GM18508 (cell line): Measurements from ENCODE around the gene RBM6.
"Not testable (repeated sequence)": the region's sequence is repeated elsewhere in the genome, so short reads cannot be mapped to it uniquely, and the experiment has no call there.

Source experiments
- ATAC-seq: cut with Tn5 transposase; IDR thresholded peaks from one replicate; pipeline ENCODE4 v1.9.1; 2021; ENCODE audit warnings: moderate number of reproducible peaks; ENCODE audit not compliant: insufficient read depth, unreplicated experiment

The RBM6 gene

DNA sequence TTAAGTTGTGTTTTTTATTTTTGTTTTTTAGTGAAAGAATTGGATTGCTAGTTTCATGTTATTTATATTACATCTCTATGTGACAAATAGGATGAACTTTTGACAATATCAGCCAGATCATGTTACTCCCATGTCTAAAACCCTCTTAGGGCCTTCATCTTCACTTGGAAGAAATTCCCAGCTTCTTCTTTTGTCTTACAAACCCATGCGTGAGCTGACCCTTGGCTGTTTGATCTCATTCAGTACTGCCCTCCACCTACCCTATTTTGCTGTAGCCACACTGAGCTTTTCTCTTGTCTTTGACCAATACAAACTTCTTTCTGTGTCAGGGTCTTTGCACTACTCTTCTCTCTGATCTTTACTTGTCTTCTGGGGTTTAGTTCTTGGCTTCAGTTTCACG is 37.0 kb downstream of the RBM6 start:
- ATAC-seq: no peak

DNA sequence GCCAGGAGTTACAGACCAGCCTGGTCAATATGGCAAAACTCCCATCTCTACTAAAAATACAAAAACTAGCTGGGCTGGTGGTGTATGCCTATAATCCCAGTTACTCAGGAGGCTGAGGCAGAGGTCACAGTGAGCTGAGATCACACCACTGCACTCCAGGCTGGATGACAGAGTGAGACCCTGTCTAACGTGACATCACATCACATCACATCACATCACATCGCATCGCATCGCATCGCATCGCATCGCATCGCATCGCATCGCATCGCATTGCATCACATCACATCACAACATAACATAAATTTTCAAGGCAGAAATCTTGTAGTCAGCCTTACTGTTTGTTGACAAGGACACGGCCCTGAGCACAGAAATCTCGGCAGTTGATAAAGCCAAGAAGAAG is 44.4 kb downstream of the RBM6 start:
- no peak for ATAC-seq

DNA sequence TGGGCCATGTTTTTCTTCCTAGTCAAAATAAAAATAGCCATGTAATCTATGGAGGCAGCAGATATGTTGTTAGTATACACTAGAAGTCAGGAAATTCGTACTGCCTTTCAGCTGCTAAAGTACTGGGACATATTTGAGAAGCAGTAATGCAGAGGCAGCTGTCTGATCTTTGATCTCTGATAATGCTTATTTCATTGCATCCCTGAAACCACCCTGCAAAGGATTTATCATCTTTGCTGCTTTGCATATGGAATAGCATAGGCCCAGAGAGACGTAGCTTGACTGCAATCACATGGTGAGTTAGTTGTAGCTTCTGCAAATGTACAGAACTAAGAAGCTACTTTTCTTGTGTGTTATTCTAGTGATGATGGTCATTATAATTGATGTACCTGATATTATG is 52.4 kb downstream of the RBM6 start:
- no peak for ATAC-seq

DNA sequence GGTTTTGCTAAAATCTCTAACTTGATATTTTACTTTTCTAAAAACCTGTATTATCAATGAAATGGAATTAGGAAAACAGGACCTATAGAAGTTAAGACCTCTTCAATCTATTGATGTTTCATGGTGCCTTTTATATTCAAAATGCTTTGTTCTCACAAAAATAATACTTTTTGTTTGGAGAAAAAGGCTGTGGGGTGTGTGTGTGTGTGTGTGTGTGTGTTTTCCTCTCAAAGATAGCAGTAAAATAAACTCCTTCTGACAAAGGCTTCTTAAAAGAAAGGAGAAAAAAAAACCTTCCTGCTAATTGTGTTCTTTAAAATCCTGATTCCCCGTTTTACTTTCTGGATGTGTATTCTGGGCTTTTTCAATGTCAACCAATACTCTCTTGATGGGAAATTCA is 54.5 kb downstream of the RBM6 start:
- no peak for ATAC-seq

GRCh38 chr3:49996016-49996415 is 56.1 kb downstream of the RBM6 start:
- ATAC-seq: no peak

- no peak for ATAC-seq
Measured at GRCh38 chr3:49997862-49998261, 57.9 kb downstream of the RBM6 start.

GRCh38 chr3:49998326-49998725 is 58.4 kb downstream of the RBM6 start:
- ATAC-seq: no peak

- ATAC-seq: no peak
Measured at GRCh38 chr3:50001511-50001910, 61.6 kb downstream of the RBM6 start.

- no peak for ATAC-seq
Measured at GRCh38 chr3:50003216-50003615, 63.3 kb downstream of the RBM6 start.

GRCh38 chr3:50003824-50004223 is 63.9 kb downstream of the RBM6 start:
- ATAC-seq: no peak

DNA sequence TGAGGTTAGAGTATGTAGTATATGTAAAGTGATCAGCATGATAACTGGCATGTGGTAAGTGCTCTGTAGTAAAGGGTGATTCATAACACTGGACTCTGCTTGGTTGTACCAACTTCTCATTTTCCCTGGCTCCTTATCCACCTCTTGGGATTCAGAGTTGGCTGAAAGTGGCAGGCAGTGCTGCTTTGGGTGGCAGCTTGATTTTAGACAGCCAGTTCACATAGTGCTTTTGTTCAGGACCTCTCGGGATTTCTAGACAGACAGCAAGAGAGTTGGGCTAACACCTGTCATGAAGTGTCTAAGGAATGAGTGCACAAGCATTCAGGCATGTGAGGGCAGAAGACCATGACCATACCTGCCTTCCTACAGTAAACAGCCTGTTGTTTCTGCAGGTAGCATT is 69.0 kb downstream of the RBM6 start:
- ATAC-seq: no peak

DNA sequence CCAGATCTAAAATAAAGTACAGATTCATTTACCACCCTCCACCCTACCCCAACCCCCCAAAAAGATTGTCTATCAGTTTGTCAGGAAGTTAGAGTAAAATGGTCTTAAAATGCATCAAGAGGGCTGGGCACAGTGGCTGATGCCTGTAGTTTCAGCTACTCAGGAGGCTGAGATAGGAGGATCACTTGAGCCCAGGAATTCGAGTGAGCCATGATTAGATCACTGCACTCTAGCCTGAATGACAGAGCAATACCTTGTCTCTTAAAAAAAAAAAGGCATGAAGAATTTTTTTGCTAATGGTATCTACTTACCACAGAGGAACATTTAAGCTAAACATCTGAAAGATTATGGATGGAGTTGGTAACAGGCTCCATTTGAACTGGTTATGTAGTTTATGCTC is 71.0 kb downstream of the RBM6 start:
- no peak for ATAC-seq

DNA sequence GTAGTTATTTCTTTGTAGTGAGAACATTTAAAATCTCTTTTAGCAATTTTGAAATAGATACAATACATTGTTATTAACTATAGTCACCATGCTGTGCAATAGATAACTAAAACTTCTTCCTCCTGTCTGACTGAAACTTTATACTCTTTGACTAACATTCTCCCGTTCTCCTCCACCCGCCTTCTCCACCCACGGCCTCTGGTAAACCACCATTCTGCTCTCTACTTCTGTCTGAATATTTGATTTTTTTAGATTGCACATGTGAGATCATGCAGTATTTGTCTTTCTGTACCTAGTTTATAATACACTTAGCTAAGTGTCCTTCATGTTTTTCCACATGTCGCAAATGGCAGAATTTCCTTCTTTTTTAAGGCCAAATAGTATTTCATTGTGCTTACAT is 76.0 kb downstream of the RBM6 start:
- ATAC-seq: no peak

GRCh38 chr3:50028346-50028745 is 88.4 kb downstream of the RBM6 start:
- no peak for ATAC-seq

GRCh38 chr3:50031201-50031600 is 91.3 kb downstream of the RBM6 start:
- not testable (repeated sequence) for ATAC-seq

DNA sequence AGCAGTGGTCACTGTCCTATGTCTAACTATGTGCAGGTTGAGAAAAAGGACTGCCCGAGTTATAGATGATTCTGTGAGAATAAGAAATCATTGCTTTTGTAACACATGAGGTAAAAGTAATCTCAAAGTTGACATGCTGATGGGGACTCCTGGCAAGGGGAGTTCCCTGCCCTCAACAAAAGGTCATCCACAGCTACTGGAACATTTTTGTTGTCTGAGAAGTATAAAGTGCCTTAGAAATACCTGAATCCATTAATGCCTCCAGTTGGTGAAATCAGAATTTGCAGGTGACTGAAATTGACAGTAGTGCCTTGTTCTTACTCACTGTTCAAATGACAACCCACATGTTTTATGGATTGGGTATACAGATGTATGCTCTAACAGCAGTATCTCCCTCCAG is 105.0 kb downstream of the RBM6 start:
- no peak for ATAC-seq

- no peak for ATAC-seq
Measured at GRCh38 chr3:50047426-50047825, 107.5 kb downstream of the RBM6 start.

DNA sequence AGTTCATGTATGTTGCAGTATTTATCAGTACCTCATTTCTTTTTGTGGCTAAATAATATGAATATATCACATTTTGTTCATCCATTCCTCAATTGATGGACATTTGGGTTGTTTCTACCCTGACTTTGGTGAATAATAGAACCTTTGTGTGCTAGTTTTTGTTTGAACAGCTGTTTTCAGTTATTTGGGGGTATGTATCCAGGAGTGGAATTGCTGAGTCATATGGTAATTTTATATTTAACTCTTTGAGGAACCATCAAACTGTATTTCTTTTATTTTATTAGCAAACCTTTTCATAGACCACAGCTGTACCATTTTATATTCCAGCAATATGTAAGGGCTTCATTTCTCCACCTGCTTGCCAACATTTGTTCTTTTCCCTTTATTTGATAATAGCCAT is 110.4 kb downstream of the RBM6 start:
- ATAC-seq: no peak

GRCh38 chr3:50057756-50058155 is 117.8 kb downstream of the RBM6 start:
- no peak for ATAC-seq

DNA sequence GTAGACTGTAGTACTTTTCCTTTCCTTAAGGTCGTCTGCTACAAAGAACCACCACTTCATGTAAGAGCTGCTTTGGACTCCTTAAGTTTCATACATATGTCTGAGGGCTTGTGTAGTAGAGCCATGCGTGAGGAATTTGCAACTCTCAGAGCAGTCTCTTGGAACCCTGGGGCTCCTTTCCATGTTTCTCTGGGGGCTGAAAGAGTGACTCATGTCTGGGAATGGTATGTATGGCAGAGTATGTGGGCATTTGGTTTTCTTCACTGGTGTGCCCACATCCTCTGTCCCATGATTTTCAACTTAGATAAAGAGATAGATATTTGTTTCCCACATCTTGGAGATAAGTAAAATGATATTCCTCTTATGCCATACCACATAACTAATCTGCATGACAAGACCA is 128.2 kb downstream of the RBM6 start:
- no peak for ATAC-seq

DNA sequence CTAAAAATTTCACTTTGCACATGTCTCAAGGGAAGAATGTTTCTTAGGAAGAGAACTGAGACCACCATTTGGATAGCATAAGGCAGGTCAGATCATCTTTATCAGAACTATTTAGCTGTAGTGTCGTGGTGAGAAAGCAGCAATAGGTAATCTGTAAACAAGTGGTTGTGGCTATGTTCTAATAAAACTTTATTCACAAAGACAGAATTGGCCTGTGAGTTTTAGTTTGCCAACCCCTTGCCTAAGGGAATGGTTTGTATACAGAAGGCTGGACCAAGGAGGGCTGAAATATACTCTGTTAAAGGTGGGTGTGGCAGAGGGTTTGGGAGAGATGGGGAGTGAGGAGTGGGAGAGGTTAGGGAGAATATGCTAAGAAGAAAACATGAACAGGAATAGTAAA is 138.1 kb downstream of the RBM6 start:
- no peak for ATAC-seq

GRCh38 chr3:50078622-50079021 is 138.7 kb downstream of the RBM6 start:
- no peak for ATAC-seq

- not testable (repeated sequence) for ATAC-seq
Measured at GRCh38 chr3:50084951-50085350, 145.0 kb downstream of the RBM6 start.
